ENCODE measurements around the gene CCDC146. TPM values are rescaled to one million over a fixed set of nuclear protein-coding genes. Genes with fewer than 3 reads are reported as not detected.

The CCDC146 gene
- total RNA-seq, 4 donors from 2014 or later: 13.7 to 65.1 (median 15.7) TPM

DNA sequence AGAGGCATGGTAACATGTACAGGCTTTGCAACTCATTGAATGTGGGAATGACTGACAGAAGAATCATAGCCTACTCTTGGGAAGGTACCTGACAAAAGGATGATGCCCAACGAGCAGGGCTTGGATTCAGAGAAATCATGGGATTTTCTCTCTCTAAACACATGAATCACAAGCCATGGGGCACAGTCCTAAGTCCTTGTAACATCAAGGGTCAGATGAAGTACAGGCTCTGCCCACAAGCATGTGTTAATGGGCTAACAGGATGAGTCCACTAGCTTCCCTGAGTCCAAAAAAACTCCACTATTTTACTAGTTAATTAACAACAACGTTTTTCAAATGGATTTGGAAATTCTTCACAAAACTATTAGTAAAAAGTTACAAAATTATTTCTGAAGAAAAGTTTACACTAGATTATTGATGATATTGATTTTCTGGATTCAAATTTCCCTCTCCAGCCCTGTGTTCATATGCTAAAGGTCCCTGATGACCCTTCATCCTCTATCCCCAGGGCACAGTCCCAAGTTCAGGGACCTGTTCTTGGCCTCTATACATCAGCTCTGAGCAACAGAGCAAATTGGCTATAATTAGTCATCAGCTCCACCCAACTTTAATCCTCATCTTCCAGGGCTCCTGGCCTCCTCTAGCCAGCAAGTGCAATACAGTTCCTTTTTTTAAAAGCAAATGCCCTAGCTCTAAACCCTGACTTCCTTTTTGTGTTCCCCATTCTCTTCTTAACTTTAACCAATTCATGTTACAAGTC, 194.0 kb downstream of the CCDC146 start:
- Histone ChIP-seq H3K36me3 (peaks cover 22% of the 10 kb centered on the region), H3K4me3 (no peak overlapping the region), H3K27me3 (no peaks in the 10 kb centered on the region), H3K4me1 (peaks cover 26% of the 10 kb centered on the region), H3K9me3 (no peaks in the 10 kb centered on the region), H3K27ac (no peak overlapping the region)
- TF ChIP-seq EP300 (IDR thresholded peaks at IDR 0.05): no peak
- TF ChIP-seq, protein P1, sequence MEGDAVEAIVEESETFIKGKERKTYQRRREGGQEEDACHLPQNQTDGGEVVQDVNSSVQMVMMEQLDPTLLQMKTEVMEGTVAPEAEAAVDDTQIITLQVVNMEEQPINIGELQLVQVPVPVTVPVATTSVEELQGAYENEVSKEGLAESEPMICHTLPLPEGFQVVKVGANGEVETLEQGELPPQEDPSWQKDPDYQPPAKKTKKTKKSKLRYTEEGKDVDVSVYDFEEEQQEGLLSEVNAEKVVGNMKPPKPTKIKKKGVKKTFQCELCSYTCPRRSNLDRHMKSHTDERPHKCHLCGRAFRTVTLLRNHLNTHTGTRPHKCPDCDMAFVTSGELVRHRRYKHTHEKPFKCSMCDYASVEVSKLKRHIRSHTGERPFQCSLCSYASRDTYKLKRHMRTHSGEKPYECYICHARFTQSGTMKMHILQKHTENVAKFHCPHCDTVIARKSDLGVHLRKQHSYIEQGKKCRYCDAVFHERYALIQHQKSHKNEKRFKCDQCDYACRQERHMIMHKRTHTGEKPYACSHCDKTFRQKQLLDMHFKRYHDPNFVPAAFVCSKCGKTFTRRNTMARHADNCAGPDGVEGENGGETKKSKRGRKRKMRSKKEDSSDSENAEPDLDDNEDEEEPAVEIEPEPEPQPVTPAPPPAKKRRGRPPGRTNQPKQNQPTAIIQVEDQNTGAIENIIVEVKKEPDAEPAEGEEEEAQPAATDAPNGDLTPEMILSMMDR (IDR thresholded peaks at IDR 0.05): no peak
- no peak for TF ChIP-seq POLR2A (IDR thresholded peaks at IDR 0.05)
- TF ChIP-seq POLR2AphosphoS5 (IDR thresholded peaks at IDR 0.05): no peak
- WGBS: 45% methylated on average over 2 of the region's 2 CpGs
- DNase-seq (ENCODE audit: low spot score in 2 of 2): no peak

- 100% methylated on average over 1 of the region's 1 CpG for WGBS
- TF ChIP-seq EP300 (IDR thresholded peaks at IDR 0.05) (no peak), POLR2AphosphoS5 (IDR thresholded peaks at IDR 0.05) (no peak), POLR2A (IDR thresholded peaks at IDR 0.05) (no peak)
- TF ChIP-seq, protein P1 (IDR thresholded peaks at IDR 0.05): no peak
- H3K4me3 ChIP-seq: no peak overlapping the region
- H3K4me1 ChIP-seq: peaks cover 18% of the 10 kb centered on the region
- no peak overlapping the region for H3K27ac ChIP-seq
- H3K36me3 ChIP-seq: peaks cover 22% of the 10 kb centered on the region
- H3K27me3 ChIP-seq: no peaks in the 10 kb centered on the region
- H3K9me3 ChIP-seq: no peaks in the 10 kb centered on the region
- DNase-seq (ENCODE audit: low spot score in 2 of 2): no peak
Measured at GRCh38 chr7:77318019-77318418, 195.6 kb downstream of the CCDC146 start.

- H3K27ac ChIP-seq: no peak overlapping the region
- peaks cover 14% of the 10 kb centered on the region for H3K4me1 ChIP-seq
- H3K9me3 ChIP-seq: no peaks in the 10 kb centered on the region
- peaks cover 18% of the 10 kb centered on the region for H3K36me3 ChIP-seq
- 60% methylated on average over 4 of the region's 4 CpGs for WGBS
- no peak overlapping the region for H3K4me3 ChIP-seq
- TF ChIP-seq EP300 (IDR thresholded peaks at IDR 0.05): no peak
- TF ChIP-seq, protein P1 (IDR thresholded peaks at IDR 0.05): no peak
- no peak for TF ChIP-seq POLR2A (IDR thresholded peaks at IDR 0.05)
- no peak for TF ChIP-seq POLR2AphosphoS5 (IDR thresholded peaks at IDR 0.05)
- H3K27me3 ChIP-seq: no peaks in the 10 kb centered on the region
- no peak for DNase-seq (ENCODE audit: low spot score in 2 of 2)
Measured at GRCh38 chr7:77320137-77320536, 197.7 kb downstream of the CCDC146 start.

GRCh38 chr7:77320714-77321113, 198.3 kb downstream of the CCDC146 start:
- TF ChIP-seq EP300 (IDR thresholded peaks at IDR 0.05) (no peak), POLR2AphosphoS5 (IDR thresholded peaks at IDR 0.05) (no peak), POLR2A (IDR thresholded peaks at IDR 0.05) (no peak)
- TF ChIP-seq, protein P1 (IDR thresholded peaks at IDR 0.05): no peak
- no peak overlapping the region for H3K4me3 ChIP-seq
- no peak overlapping the region for H3K27ac ChIP-seq
- 60% methylated on average over 2 of the region's 2 CpGs for WGBS
- H3K9me3 ChIP-seq: no peaks in the 10 kb centered on the region
- H3K36me3 ChIP-seq: peaks cover 16% of the 10 kb centered on the region
- DNase-seq (ENCODE audit: low spot score in 2 of 2): no peak
- peaks cover 14% of the 10 kb centered on the region for H3K4me1 ChIP-seq
- no peaks in the 10 kb centered on the region for H3K27me3 ChIP-seq

DNA sequence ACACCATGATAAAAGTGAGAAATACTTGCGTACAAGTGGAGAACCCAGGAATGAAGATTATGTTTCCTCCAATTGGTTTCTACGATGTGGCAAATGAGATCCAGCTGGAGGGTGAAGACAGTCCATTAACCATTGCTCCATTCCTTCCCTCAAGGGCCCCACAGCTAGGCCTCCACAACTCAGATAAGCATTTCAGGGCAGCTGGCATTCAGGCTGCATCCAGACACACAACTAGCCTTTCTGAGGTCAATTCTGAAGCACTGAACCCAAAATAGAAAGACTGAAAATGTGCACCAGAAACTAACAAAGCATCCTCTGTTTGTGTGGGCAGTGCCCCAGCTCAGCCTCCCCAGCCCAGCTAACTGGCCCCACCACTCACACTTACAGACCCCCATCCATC, 198.9 kb downstream of the CCDC146 start:
- peaks cover 16% of the 10 kb centered on the region for H3K36me3 ChIP-seq
- H3K27ac ChIP-seq: no peak overlapping the region
- H3K4me1 ChIP-seq: peaks cover 14% of the 10 kb centered on the region
- 76% methylated on average over 2 of the region's 2 CpGs for WGBS
- H3K27me3 ChIP-seq: no peaks in the 10 kb centered on the region
- DNase-seq (ENCODE audit: low spot score in 2 of 2): no peak
- TF ChIP-seq POLR2A (IDR thresholded peaks at IDR 0.05): no peak
- TF ChIP-seq, protein P1 (IDR thresholded peaks at IDR 0.05): no peak
- no peak for TF ChIP-seq POLR2AphosphoS5 (IDR thresholded peaks at IDR 0.05)
- no peak for TF ChIP-seq EP300 (IDR thresholded peaks at IDR 0.05)
- H3K9me3 ChIP-seq: no peaks in the 10 kb centered on the region
- H3K4me3 ChIP-seq: no peak overlapping the region

Data from suprapubic skin (tissue), 4 donors.